IPS DF 6.9 (cell line): ENCODE data around the gene CDHR1.
"Not testable (repeated sequence)": the region's sequence is repeated elsewhere in the genome, so short reads cannot be mapped to it uniquely, and the experiment has no call there.

ENCODE experiments used
- DNase-seq: peaks from one replicate; pipeline ENCODE4 v3.0.0-alpha.2; 2013; ENCODE audit warnings: low read depth, low spot score
- H3K27ac ChIP-seq: one replicate; pipeline ENCODE4 v1.5.1; 2013; ENCODE audit warnings: low read length, control low read depth
- H3K27me3 ChIP-seq: 2 replicates; pipeline ENCODE4 v1.6.1; 2013; ENCODE audit warnings: mild to moderate bottlenecking, low read length; ENCODE audit not compliant: control insufficient read depth, insufficient read depth
- H3K36me3 ChIP-seq: 2 replicates; pipeline ENCODE4 v1.6.1; 2013; ENCODE audit warnings: low read length; ENCODE audit not compliant: control insufficient read depth, insufficient read depth
- H3K4me1 ChIP-seq: 2 replicates; pipeline ENCODE4 v1.6.1; 2013; ENCODE audit warnings: low read length; ENCODE audit not compliant: control insufficient read depth, insufficient read depth
- H3K4me3 ChIP-seq: 2 replicates; pipeline ENCODE4 v1.5.1; 2013; ENCODE audit warnings: mild to moderate bottlenecking, low read length
- H3K9me3 ChIP-seq: 2 replicates; pipeline ENCODE4 v1.6.1; 2013; ENCODE audit warnings: low read length, inconsistent platforms; ENCODE audit not compliant: control insufficient read depth, insufficient read depth
- WGBS: extraction: QIAGEN DNeasy Blood & Tissue Kit; methylation state at CpG from one replicate; pipeline ENCODE4 v1.1.7; 2013; ENCODE audit warnings: mixed read lengths, missing lambda C conversion rate; ENCODE audit not compliant: insufficient read length, insufficient coverage; 5-methylcytosine and 5-hydroxymethylcytosine counted together

The CDHR1 gene

GRCh38 chr10:84172467-84173356, 21.6 kb upstream of the CDHR1 start:
- H3K4me1 ChIP-seq: no peaks in the 10 kb centered on the region
- H3K36me3 ChIP-seq: no peaks in the 10 kb centered on the region
- no peak overlapping the region for H3K4me3 ChIP-seq
- no peaks in the 10 kb centered on the region for H3K27me3 ChIP-seq
- H3K27ac ChIP-seq: no peak overlapping the region
- no peaks in the 10 kb centered on the region for H3K9me3 ChIP-seq
- no CpG with 5 or more reads among the region's 9 CpGs for WGBS
- DNase-seq: no peak

GRCh38 chr10:84173501-84173929, 20.8 kb upstream of the CDHR1 start, which contains the start of gene GPR15LG:
Gene GPR15LG (plus strand): TSS chr10:84173801. CDS start chr10:84173852, 51 bp downstream.
- WGBS: no CpG with 5 or more reads among the region's 2 CpGs

GRCh38 chr10:84175436-84175835, 18.9 kb upstream of the CDHR1 start:
- H3K9me3 ChIP-seq: no peaks in the 10 kb centered on the region
- no peaks in the 10 kb centered on the region for H3K4me1 ChIP-seq
- H3K36me3 ChIP-seq: no peaks in the 10 kb centered on the region
- no peak overlapping the region for H3K27ac ChIP-seq
- no peak overlapping the region; the same call in 1 of the 2 replicates for H3K4me3 ChIP-seq
- DNase-seq: no peak
- no peaks in the 10 kb centered on the region for H3K27me3 ChIP-seq
- no CpG with 5 or more reads among the region's 6 CpGs for WGBS

More at GRCh38 chr10:84173501-84173929, 20.8 kb upstream of the CDHR1 start, which contains the start of gene GPR15LG:
- Histone ChIP-seq H3K4me3 (no peak within 1 kb of the TSS), H3K27me3 (no peaks in the 10 kb centered on the region), H3K36me3 (no peaks in the 10 kb centered on the region), H3K27ac (no peak within 1 kb of the TSS), H3K4me1 (no peaks in the 10 kb centered on the region), H3K9me3 (no peaks in the 10 kb centered on the region)
- no peak for DNase-seq

- no CpG with 5 or more reads among the region's 4 CpGs for WGBS
- no peak overlapping the region for H3K4me3 ChIP-seq
- H3K9me3 ChIP-seq: no peaks in the 10 kb centered on the region
- no peak overlapping the region for H3K27ac ChIP-seq
- no peaks in the 10 kb centered on the region for H3K27me3 ChIP-seq
- H3K4me1 ChIP-seq: no peaks in the 10 kb centered on the region
- no peak for DNase-seq
- no peaks in the 10 kb centered on the region for H3K36me3 ChIP-seq
Measured at GRCh38 chr10:84176351-84176750, 18.0 kb upstream of the CDHR1 start.

GRCh38 chr10:84176836-84177474, 17.4 kb upstream of the CDHR1 start:
- Histone ChIP-seq H3K27ac (no peak overlapping the region), H3K4me3 (no peak overlapping the region), H3K4me1 (no peaks in the 10 kb centered on the region), H3K27me3 (no peaks in the 10 kb centered on the region), H3K36me3 (no peaks in the 10 kb centered on the region), H3K9me3 (no peaks in the 10 kb centered on the region)
- DNase-seq: no peak
- WGBS: no CpG with 5 or more reads among the region's 4 CpGs

GRCh38 chr10:84177541-84178141, 16.7 kb upstream of the CDHR1 start:
- H3K4me3 ChIP-seq: no peak overlapping the region
- H3K4me1 ChIP-seq: no peaks in the 10 kb centered on the region
- DNase-seq: no peak
- H3K9me3 ChIP-seq: no peaks in the 10 kb centered on the region
- no CpG with 5 or more reads among the region's 8 CpGs for WGBS
- no peak overlapping the region for H3K27ac ChIP-seq
- H3K27me3 ChIP-seq: no peaks in the 10 kb centered on the region
- H3K36me3 ChIP-seq: no peaks in the 10 kb centered on the region

- Histone ChIP-seq H3K9me3 (no peaks in the 10 kb centered on the region), H3K27ac (no peak overlapping the region), H3K27me3 (no peaks in the 10 kb centered on the region), H3K4me3 (no peak overlapping the region), H3K4me1 (no peaks in the 10 kb centered on the region), H3K36me3 (no peaks in the 10 kb centered on the region)
- WGBS: 100% methylated on average over 3 of the region's 3 CpGs
- no peak for DNase-seq
Measured at GRCh38 chr10:84178160-84178609, 16.2 kb upstream of the CDHR1 start.

GRCh38 chr10:84179059-84179710, 15.2 kb upstream of the CDHR1 start:
- no CpG with 5 or more reads among the region's 12 CpGs for WGBS
- no peaks in the 10 kb centered on the region for H3K9me3 ChIP-seq
- no peak for DNase-seq

GRCh38 chr10:84180386-84180785, 14.0 kb upstream of the CDHR1 start:
- H3K27ac ChIP-seq: not testable (repeated sequence)
- no CpG with 5 or more reads among the region's 22 CpGs for WGBS

More at GRCh38 chr10:84179059-84179710, 15.2 kb upstream of the CDHR1 start:
- Histone ChIP-seq H3K27ac (no peak overlapping the region), H3K4me1 (no peaks in the 10 kb centered on the region), H3K4me3 (no peak overlapping the region), H3K27me3 (no peaks in the 10 kb centered on the region), H3K36me3 (no peaks in the 10 kb centered on the region)

GRCh38 chr10:84181631-84182030, 12.7 kb upstream of the CDHR1 start:
- H3K9me3 ChIP-seq: no peaks in the 10 kb centered on the region
- no peak overlapping the region for H3K27ac ChIP-seq
- H3K4me3 ChIP-seq: no peak overlapping the region
- no peaks in the 10 kb centered on the region for H3K4me1 ChIP-seq
- DNase-seq: no peak
- H3K36me3 ChIP-seq: no peaks in the 10 kb centered on the region
- no peaks in the 10 kb centered on the region for H3K27me3 ChIP-seq
- no CpG with 5 or more reads among the region's 5 CpGs for WGBS

More at GRCh38 chr10:84180386-84180785, 14.0 kb upstream of the CDHR1 start:
- not testable (repeated sequence) for H3K27me3 ChIP-seq, H3K4me3 ChIP-seq, H3K4me1 ChIP-seq, H3K9me3 ChIP-seq, H3K36me3 ChIP-seq, DNase-seq
